ENCODE measurements around the gene SYT13.
"Not testable (repeated sequence)": the region's sequence is repeated elsewhere in the genome, so short reads cannot be mapped to it uniquely, and the experiment has no call there.

Gene SYT13

DNA sequence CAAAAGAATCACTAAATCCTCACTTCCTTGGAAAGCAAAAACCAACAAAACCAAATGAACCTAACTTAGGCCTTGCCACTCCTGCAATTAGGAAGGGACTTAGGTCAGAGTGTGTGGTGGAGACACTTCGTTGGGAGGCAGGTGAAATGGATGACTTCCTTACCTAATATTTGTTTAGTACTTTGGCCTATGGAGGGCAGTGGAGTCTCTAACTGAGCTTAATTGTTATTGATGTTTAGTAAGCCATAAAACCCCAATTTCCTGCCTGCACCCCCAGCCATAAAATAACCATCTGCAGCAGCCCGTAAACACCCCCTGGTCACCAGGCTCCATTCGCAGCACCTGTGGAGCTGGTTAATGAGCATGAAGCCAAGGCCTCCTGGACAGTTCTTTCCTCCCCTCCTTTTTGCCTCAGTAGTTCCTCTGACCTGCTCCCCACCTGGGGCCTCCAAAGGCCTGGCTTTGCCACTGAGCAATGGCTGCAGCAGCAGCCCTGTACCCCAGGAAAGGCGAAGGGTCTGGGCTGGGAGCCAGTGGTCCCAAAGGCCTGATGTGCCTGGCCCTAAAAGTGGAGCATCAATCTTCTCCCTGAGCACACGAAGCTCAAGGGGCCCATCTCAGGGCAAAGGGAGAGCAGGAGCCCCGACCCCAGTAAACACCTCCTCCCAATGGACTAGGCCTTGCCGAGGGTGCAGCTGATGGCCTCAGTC lies 15.6 kb upstream of the SYT13 start:
- in situ Hi-C loops (cut with HindIII; ENCODE audit: low sequenced_read_pairs) = no loop called here
- TF ChIP-seq, protein P1, sequence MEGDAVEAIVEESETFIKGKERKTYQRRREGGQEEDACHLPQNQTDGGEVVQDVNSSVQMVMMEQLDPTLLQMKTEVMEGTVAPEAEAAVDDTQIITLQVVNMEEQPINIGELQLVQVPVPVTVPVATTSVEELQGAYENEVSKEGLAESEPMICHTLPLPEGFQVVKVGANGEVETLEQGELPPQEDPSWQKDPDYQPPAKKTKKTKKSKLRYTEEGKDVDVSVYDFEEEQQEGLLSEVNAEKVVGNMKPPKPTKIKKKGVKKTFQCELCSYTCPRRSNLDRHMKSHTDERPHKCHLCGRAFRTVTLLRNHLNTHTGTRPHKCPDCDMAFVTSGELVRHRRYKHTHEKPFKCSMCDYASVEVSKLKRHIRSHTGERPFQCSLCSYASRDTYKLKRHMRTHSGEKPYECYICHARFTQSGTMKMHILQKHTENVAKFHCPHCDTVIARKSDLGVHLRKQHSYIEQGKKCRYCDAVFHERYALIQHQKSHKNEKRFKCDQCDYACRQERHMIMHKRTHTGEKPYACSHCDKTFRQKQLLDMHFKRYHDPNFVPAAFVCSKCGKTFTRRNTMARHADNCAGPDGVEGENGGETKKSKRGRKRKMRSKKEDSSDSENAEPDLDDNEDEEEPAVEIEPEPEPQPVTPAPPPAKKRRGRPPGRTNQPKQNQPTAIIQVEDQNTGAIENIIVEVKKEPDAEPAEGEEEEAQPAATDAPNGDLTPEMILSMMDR (IDR thresholded peaks at IDR 0.05; ENCODE audit: low read depth, low read length, missing control alignments) = no peak
- DNase-seq (ENCODE audit: low read depth) = no peak
- no peak overlapping the region for H3K4me3 ChIP-seq (ENCODE audit: low read depth, low read length)

DNA sequence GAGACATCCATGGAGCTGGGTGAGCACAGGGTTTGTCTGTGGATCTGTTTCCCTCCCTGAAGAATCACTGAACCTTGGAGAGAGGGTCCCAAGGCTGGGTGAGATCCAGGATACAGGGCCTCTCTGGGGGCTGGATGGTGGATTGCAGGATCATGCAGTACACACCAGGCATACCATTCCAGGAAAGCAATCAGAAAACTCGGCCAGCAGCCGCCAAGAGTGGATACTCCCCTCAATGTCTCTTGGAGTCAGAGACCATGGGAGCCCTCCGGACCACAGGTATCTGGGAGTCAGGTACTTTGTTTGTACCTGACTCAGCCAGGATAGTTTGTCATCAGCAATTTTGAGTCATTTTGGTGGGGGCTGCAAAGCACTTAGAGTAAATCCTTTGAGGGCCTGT lies 14.6 kb upstream of the SYT13 start:
- no peak overlapping the region for H3K4me3 ChIP-seq (ENCODE audit: low read depth, low read length)
- DNase-seq (ENCODE audit: low read depth) = no peak
- TF ChIP-seq, protein P1 (IDR thresholded peaks at IDR 0.05; ENCODE audit: low read depth, low read length, missing control alignments) = no peak
- in situ Hi-C loops (cut with HindIII; ENCODE audit: low sequenced_read_pairs) = no loop called here

DNA sequence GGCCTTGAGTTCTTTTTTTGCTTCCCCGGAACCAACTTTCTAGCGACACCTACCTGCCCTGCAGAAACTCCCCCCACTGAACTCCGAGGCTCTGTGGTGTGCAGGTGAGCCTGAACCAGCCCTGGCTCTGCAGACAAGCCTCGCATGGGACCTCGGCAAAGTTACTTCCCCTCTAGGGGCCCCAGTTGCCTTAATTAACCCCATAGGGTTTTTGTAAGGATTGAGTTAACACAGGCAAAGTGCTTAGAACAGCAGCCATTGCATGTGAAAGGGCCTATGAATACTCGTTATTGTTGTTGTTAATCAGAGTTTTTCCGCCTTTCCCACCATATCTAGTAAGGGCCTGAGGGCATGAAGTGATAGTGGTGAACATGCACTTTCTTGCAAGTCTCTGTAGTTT lies 12.6 kb upstream of the SYT13 start:
- no peak for DNase-seq (ENCODE audit: low read depth)
- in situ Hi-C loops (cut with HindIII; ENCODE audit: low sequenced_read_pairs) = no loop called here
- no peak overlapping the region for H3K4me3 ChIP-seq (ENCODE audit: low read depth, low read length)
- TF ChIP-seq, protein P1 (IDR thresholded peaks at IDR 0.05; ENCODE audit: low read depth, low read length, missing control alignments) = no peak

DNA sequence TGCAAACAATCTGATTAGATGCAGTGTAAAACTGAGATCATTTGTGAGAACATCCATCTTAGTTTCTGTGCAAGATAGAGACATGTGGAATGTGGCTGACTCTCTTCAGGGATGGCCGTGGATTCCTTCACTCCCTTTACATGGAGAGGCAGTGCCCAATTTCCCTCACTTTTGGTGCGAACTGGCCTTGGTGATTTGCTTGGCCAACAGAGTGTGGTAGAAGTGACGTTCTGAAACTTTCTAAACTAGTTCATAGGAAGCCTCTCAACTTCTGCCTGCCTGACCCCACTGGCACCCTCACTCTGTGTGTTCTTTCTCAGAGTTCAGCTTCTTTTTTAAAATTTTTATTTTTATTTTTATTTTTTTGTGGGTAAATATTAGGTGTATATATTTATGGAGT lies 9.9 kb upstream of the SYT13 start:
- TF ChIP-seq, protein P1 (IDR thresholded peaks at IDR 0.05; ENCODE audit: low read depth, low read length, missing control alignments) = no peak

DNA sequence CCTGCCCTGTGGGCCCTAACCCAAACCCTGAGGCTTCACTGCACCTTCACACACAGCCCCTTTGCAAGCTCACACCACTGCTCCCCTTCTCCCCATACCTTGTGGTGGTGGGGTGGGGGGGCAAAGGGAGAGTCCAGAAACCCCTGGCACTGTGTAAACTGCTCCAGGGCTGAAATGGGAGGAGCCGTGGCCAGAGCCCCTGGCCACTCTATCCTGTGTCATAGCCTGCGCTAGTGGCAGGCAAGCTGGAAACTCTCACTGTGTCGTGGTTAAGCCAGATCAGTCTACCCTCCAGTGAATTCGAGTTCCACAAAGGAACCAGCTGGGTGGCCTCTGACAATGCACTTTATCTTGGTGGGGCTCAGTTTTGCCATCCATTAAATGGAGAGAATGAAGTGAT lies 8.4 kb upstream of the SYT13 start:
- H3K4me3 ChIP-seq (ENCODE audit: low read depth, low read length) = no peak overlapping the region
- no peak for DNase-seq (ENCODE audit: low read depth)
- TF ChIP-seq, protein P1 (IDR thresholded peaks at IDR 0.05; ENCODE audit: low read depth, low read length, missing control alignments) = no peak
- in situ Hi-C loops (cut with HindIII; ENCODE audit: low sequenced_read_pairs) = no loop called here

More for the DNA sequence above, 9.9 kb upstream of the SYT13 start:
- H3K4me3 ChIP-seq (ENCODE audit: low read depth, low read length) = no peak overlapping the region
- no peak for DNase-seq (ENCODE audit: low read depth)
- in situ Hi-C loops (cut with HindIII; ENCODE audit: low sequenced_read_pairs) = no loop called here

DNA sequence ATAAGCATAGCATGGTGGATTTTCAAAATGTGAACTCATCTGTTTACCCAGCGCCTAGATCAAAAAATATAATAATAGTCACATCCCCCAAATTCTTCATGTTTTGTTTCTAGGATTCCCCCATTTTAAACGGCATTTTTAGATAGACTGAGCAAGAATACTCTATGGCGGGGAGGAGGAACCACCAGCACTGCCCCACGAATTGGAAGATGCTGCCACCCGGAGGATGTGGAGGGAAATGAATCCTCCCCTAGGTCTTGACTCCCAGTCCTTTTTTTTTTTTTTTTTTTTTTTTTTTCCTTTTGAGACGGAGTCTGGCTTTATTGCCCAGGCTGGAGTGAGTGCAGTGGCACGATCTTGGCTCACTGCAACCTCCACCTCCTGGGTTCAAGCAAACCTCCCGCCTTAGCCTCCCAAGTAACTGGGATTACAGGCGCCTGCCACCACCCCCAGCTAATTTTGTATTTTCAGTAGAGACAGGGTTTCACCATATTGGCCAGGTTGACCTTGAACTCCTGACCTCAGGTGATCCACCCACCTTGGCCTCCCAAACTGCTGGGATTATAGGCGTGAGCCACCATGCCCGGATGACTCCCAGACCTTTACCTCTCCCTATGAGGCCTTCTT lies 7.5 kb upstream of the SYT13 start:
- TF ChIP-seq, protein P1 (IDR thresholded peaks at IDR 0.05; ENCODE audit: low read depth, low read length, missing control alignments) = peak; percentile 64
- DNase-seq (ENCODE audit: low read depth) = peak; percentile 67
- H3K4me3 ChIP-seq (ENCODE audit: low read depth, low read length); in situ Hi-C loops (cut with HindIII; ENCODE audit: low sequenced_read_pairs): not testable (repeated sequence)
